Kidney tubule cell (primary cell): ENCODE results near the gene TRPM4.
"Not testable (repeated sequence)": the region's sequence is repeated elsewhere in the genome, so short reads cannot be mapped to it uniquely, and the experiment has no call there.

ENCODE experiments used
- DNase-seq: peaks from one replicate; pipeline ENCODE4 v3.0.0-alpha.2; 2018; ENCODE audit warnings: low spot score

The TRPM4 gene

DNA sequence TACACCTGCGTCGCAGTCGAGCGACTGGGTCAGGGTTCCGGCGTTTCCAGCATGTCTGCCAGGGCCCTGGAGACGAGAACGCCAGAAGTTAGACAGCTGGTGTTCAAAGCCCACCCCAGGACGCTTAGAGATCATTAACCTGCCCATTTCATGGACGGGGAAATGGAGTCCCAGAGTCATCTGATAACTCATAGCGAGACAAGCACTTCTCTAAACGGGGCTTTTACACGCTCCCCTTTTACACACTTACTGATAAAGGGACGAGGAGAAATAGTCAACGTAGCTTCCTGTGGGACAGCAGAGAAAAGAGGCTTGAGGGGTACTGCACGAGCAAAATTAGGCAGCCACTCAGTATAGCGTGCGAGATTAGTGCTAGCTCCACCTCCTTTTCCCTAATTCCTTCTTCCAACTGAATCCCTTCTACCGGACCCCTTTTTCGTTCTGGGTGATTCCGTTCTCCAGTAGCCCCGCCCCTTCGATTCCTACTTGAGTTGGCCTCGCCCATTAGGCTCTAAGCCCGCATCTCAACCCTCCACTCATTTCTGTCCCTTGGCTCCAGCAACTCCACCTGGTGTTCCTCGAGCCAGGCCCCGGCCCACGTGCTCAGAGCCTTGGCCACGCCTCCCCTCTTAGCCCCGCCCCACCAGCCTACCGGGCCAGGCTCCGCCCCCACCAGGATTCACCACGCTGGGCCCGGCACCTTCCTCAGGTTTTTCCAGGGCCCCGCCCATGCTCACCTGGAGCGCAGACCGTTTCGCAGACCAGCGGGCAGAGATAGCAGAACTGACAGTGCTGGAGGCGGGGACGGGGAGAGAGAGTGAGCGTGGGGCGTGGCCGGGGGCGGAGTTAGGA lies 6.1 kb upstream of the TRPM4 start:
- DNase-seq, result peak; percentile 70

DNA sequence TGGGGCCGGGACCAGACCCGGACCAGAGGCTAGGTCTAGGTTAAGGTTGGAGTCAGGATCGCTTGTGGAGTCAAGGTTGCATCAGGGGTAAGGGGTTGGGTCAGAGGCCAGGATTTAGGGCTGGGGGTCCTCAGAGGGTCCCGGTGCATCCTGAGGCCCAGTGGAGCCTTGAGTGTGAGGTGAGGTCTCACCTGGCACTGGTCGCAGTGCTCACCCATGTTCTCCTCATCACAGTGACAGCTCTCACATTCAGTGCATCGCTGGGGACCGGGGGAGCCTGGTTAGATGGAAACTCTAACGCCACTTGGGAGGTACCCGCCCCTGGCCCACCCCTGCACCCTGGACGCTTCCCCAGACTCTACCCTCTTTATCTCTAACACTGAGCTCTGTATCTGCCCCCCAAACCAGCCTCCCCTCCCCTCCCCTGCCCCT lies 5.5 kb upstream of the TRPM4 start:
- no peak for DNase-seq

DNA sequence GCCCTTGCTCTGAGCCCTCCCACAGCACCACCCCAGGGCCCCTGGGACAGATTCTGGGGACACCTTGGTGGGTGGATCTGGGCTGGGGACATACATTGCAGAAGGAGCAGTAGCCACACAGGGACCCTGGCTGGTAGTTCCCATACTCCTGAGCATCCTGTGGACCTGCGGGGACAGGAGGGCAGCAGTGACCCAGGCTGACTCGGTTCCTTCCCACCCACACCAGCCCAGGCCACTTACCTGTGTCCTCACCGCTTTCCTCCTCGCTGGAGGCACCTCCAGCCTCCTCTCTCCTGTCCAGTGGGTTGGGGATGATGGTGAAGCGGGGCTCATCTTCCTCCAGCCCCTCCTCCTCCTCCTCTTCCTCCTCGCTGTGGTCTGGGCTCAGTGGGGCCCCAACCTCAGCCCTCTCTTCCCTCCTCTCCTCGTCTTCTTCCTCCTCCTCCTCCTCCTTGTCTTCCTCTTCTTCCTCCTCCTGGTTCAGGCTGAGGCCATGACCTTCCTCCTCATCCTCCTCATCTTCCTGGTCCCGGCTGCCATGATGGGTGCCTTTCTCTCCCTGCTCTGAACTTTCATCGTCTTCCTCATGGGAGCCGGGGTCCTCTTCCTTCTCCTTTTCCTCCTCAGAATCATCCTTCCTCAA lies 4.3 kb upstream of the TRPM4 start:
- DNase-seq, result no peak

DNA sequence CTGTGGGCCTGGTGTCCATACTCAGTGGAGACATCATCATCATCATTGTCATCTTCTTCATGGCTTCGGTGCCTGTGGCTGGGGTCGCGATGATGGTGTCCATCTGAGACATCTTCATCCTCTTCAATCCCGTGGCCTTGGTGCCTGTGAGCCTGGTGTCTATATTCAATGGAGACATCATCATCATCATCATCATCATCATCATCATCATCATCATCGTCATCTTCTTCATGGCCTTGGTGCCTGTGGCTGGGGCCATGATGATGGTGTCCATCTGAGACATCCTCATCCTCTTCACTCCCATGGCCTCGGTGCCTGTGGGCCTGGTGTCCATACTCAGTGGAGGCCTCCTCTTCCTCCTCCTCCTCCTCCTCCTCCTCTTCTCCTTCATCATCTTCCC lies 3.3 kb upstream of the TRPM4 start:
- DNase-seq, result no peak

DNA sequence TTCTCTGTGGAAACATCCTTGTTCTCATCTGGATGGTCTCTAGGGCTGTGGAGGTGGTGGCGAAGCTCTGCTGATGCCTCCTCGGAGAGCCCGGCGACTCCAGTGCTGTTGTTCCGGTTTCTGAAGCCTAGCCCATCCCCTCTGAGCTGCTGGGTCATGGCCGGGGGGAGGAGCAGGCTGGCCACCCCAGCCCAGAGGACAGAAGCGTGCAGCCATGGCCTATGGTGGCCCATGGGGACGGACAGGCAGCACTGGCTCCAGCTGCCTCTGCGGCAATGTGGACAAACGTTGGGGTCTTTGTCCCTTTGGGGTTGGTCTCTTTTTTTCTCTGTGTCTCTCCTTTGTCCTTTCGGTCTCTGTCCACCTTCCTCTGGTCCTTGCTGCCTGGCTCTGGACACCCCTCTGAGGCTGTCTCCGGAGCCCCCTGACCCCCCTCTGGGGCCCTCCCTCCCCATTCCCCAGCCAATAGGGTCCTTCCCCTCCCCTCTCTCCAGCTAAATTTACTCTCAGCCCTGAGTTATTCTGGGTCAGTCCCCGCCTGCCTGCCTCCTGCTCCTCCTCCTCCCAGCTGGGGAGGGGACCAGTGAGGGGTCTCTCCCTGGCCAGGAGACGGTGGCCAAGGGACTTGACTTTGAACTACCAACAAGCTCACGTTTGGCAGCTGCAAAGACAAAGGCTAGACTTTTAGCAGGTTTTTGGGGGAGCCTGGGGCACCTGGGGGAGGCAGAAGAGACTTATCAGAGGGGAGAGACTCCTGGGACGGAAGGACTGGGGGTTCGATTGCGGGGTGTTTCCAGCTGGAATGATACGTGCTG lies 2.4 kb upstream of the TRPM4 start, which contains the start of gene HRC:
TSS of gene HRC (minus strand) at position 392 of the 815 bp plus-strand sequence. CDS start at position 233, 159 bp downstream.
- DNase-seq, result no peak

DNA sequence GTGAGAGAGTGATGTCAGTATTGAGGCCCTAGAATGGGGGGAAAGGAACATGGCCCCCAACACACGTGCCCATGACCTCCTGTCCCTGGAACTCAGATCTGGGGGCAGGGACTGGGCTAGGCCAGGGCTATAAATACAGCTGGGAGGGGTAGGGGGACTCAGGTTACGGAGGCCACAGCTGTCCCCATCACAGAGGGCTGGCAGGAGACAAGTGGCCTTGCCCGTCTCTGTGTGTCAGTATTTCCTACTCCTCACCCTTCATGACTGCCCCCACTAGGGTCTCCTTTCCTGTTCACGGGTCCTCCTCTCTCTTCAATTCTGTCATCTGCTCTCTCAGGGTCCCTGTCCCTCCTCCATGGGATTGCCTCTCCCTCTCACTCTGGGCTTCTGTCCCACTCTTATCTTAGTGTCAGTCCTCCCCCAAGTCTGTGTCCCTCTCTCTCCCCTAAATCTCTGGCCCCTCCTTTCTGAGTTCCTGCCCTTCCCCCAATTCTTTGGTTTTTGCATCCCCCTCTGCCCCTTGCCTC lies 1.7 kb upstream of the TRPM4 start:
- no peak for DNase-seq

DNA sequence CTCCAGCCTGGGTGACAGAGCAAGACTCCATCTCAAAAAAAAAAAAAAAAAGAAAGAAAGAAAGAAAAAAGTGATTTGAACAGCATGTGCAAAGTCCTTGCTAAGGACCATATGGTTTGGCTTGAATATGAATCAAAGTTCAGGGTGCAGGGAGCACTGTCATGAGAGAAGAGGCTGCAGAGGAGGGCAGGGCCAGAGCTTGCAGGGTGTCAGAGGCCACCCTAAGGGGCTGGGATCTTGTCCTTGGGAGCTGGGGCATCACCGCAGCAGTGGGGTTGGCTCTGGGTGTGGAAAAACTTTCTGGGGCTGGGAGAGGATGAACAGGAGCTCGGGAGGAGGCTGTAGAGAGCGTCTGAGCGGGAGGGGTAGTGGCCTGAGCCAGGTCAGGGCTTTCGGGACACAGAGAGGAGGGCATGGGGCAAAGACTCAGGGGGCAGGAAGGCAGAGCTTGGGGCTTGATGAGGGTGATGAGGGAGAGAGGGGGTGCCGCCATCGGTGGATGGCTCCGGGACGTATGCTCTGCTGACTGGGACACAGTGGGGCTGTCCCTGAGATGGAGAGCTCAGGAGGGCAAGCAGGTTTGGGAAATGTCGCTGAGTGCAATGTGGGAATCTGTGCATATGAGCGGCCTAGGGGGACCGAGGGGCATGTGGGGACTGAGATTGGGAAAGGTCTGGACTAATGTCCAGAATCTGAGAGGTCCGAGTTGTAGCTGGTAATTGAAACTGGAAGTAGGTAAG lies 3.0 kb downstream of the TRPM4 start:
- no peak for DNase-seq

DNA sequence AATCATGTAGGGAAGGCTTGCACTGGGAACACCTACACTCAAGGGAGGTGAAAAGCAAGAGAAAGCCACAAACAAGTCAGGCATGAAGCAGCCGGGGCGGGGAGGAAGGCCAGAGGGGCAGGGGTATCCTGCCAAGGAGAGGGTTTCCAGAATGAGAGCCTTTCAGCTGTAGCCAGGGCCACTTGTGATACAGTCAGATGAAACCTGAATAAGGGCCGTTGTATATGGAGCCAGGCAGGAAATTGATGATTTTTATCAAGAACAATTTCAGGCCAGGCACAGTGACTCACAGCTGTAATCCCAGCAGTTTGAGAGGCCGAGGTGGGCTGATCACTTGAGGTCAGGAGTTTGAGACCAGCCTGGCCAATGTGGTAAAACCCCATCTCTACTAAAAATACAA lies 4.4 kb downstream of the TRPM4 start:
- DNase-seq, result no peak

DNA sequence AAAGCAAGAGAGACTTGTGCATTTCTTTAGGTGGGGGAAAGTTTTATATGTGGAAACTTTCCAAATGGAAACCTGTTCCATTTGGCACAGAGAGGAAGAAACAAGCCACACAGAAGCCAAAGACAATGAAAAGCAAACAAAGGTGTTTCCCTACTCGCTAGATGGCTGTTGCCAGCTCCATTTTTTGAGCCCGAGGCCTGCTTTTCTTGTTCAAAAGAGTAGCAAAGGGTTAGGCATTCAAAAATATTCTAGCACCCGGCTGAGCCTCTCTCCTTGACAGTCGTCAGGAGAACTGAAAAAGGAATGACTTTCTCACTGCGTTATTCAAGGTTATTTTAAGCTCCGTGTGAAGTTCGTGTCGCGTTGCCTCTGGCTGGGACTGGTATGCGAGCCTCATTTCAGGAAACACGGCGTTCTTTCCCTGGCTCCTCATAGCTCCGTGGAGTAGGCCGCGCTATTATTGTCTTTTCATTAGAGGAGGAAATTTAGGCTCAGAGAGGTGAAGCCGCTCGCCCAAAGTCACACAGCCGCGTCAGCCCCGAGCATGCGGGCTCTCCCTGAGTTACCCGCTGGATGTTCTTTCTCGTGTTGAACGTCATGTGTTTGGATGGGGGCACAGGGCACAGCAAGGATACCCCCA lies 7.6 kb downstream of the TRPM4 start:
- no peak for DNase-seq

DNA sequence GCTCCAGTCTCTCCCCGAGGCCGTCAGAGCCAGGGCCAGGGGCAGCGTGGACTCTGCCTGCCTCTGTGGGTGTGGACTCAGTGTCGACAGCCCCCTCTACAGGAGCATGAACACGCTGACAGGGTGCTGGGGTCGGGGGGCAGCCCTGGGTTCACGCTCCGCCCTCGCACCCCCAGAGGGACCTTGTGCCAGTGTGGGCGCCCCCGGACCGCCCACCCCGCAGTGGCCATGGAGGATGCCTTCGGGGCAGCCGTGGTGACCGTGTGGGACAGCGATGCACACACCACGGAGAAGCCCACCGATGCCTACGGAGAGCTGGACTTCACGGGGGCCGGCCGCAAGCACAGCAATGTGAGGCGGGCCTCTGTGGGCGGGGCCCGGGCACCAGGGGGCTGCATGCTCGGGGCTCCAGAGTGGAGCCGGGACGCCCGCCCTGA lies 8.3 kb downstream of the TRPM4 start:
- no peak for DNase-seq

DNA sequence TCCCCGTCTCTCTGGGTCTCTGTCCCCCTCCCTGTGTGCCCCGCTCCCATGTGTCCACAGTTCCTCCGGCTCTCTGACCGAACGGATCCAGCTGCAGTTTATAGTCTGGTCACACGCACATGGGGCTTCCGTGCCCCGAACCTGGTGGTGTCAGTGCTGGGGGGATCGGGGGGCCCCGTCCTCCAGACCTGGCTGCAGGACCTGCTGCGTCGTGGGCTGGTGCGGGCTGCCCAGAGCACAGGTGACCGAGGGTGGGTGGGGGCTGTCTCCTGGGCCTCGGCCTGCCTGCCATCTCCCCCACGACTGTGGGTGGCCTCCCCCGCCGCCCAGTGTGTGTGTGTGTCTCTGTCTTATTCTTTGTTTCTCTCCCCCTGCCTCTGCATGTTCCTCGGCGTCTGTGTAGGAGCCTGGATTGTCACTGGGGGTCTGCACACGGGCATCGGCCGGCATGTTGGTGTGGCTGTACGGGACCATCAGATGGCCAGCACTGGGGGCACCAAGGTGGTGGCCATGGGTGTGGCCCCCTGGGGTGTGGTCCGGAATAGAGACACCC lies 10.3 kb downstream of the TRPM4 start:
- no peak for DNase-seq

DNA sequence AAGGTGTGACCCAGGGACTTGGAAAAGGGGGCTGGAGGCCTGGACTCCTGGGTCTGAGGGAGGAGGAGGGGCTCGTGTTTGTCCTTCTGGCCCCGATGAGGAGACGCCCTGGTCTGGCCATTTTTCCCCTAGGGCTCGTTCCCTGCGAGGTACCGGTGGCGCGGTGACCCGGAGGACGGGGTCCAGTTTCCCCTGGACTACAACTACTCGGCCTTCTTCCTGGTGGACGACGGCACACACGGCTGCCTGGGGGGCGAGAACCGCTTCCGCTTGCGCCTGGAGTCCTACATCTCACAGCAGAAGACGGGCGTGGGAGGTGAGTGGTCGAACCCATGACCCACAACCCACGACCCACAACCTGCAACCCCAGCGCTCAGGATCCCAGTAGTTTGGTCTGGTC lies 10.8 kb downstream of the TRPM4 start:
- no peak for DNase-seq

DNA sequence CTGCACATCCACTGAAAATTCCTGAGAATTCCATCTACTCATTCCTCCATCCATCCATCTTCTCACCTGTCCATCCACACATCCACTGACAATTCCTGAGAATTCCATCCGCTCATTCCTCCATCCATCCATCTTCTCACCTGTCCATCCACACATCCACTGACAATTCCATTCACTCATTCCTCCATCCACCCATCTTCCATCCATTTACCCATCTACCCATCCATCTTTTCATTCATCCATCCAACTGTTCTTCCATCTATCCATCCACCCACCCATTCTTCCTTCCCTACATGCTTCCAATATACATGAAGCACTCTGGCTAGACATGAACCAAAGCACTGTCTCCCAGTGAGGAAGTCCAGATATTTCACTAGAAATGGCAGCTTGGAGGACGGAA lies 15.6 kb downstream of the TRPM4 start:
- no peak for DNase-seq

DNA sequence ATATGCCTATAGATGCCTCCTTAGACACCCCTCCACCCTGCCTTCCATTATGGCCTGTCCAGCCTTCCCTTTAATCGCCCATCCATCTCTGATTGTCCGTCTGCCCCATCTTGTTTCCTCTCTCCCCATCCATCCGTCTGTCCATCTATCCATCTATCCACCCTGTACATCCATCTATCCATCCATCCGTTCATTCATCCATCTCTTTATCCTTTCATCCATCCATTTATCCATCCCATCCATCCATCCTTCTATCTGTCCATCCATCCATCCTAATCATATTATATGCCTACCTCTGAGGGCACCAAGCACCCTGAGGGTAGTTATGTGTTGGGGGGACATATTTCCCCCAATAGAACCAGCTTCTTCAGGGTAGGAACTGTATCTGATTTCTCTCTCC lies 23.1 kb downstream of the TRPM4 start:
- no peak for DNase-seq

DNA sequence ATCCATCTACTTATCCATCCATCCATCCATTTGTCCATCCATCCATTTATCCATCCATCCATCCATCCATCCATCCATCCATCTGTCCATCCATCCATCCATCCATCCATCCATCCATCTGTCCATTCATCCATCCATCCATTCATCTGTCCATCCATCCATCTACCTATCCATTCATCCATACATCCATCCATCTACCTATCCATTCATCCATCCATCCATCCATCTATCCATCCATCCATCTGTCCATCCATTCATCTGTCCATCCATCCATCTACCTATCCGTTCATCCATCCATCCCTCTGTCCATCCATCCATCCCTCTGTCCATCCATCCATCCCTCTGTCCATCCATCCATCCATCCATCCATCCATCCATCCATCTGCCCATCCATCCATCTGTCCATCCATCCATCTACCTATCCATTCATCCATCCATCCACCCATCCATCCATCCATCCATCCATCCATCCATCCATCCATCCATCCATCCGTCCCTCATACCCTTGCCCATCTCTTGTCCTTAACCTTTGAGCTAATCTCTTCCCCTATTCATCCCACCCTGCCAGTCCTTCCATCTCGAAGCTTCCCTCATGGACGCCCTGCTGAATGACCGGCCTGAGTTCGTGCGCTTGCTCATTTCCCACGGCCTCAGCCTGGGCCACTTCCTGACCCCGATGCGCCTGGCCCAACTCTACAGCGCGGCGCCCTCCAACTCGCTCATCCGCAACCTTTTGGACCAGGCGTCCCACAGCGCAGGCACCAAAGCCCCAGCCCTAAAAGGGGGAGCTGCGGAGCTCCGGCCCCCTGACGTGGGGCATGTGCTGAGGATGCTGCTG lies 24.6 kb downstream of the TRPM4 start:
- not testable (repeated sequence) for DNase-seq

DNA sequence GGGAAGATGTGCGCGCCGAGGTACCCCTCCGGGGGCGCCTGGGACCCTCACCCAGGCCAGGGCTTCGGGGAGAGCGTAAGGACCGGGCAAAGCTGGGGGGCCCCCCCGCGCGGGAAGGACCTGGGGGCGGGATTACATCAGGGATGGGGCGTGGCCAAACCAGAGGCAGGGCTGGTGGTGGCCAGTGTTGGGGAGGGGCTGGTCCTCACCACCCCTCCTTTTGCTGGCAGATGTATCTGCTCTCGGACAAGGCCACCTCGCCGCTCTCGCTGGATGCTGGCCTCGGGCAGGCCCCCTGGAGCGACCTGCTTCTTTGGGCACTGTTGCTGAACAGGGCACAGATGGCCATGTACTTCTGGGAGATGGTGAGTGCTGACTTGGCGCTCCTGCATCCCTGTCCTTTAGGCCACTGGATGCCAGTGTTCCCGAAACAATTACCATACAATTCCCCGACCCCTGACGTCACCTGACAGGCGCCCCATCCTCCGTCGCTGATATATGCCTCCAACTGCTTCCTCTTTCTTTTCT lies 25.3 kb downstream of the TRPM4 start:
- DNase-seq, result no peak

DNA sequence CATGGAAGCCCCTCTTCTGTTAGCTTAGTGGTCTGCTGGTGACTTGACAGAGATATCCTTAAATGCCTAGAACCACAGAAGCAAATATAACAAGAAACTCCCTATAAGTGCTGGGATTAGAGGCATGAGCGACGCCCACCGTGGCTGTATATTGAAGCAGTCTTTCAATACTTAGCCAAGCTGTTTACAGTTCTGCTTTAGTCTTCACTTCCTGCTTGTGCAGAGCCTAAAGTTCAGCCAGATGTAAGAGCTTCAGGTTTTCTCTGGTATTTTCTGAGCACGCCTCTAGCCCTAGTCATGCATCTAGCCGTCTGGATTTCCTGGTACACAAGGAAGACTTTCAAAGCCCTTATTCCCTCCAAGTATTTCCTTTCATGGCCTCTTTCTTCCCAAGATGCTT lies 28.5 kb downstream of the TRPM4 start:
- DNase-seq, result no peak

DNA sequence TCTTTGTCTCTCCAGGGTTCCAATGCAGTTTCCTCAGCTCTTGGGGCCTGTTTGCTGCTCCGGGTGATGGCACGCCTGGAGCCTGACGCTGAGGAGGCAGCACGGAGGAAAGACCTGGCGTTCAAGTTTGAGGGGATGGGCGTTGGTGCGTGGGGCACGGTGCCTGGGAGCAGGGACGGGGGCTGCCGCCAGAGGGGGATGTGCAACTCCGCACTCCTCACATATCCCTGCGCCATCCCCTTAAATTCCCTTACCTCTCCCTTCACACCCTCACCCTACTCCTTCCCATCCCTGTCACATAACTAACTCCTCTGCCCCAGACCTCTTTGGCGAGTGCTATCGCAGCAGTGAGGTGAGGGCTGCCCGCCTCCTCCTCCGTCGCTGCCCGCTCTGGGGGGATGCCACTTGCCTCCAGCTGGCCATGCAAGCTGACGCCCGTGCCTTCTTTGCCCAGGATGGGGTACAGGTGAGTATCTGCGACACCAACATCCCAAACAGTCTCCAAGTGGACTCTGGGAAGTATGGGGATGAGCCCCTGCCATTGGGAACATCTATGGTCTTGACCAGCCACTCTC lies 31.1 kb downstream of the TRPM4 start:
- no peak for DNase-seq

DNA sequence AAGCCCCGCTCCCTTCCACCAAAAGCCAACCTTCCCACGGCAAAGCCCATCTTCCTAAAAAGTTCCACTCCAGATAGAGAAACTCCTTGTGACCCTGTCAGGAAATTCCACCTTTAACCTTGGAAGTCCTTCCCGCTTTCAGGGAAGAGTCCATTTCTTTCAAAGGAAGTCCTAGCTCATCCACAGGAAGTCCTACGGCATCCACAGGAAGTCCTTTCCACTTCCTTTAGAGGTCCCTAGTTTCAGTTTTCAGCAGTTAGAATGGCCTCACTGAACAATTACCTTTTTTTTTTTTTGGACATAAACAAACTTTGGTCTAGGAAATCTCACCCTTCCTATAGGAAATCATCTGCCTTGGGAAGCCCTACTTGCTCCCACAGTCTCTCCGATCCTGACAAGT lies 31.7 kb downstream of the TRPM4 start:
- DNase-seq, result no peak
